Colonic mucosa (tissue), 4 donors: ENCODE data around the gene CATSPER4. TPM values are rescaled to one million over a fixed set of nuclear protein-coding genes. Genes with fewer than 3 reads are reported as not detected.

ENCODE experiments used
- DNase-seq: peaks from one replicate; pipeline ENCODE4 v3.0.0-alpha.2; 2020
- H3K27ac ChIP-seq: fragments of 200-600 bp; one replicate; pipeline ENCODE4 v1.8.0; 2021
- H3K27me3 ChIP-seq: fragments of 200-600 bp; one replicate; pipeline ENCODE4 v1.8.0; 2021
- H3K36me3 ChIP-seq: fragments of 200-600 bp; one replicate; pipeline ENCODE4 v1.8.0; 2021
- H3K4me1 ChIP-seq: fragments of 200-600 bp; one replicate; pipeline ENCODE4 v1.8.0; 2021; ENCODE audit warnings: mild to moderate bottlenecking
- H3K4me3 ChIP-seq: fragments of 200-600 bp; one replicate; pipeline ENCODE4 v1.8.0; 2021
- H3K9ac ChIP-seq, 2 donors: one replicate each; pipeline ENCODE4 v1.7.0; 2013; ENCODE audit warnings: control low read depth in 2 of 2, low read depth in 2 of 2, low read length in 2 of 2
- H3K9me3 ChIP-seq: fragments of 200-600 bp; one replicate; pipeline ENCODE4 v1.8.0; 2021
- intact Hi-C: fragments of 100-400 bp; cut with DNase I; formaldehyde crosslinking; loops from one replicate; pipeline ENCODE4 v1.14.1; 2022
- total RNA-seq, 2 donors: library from RNA; stranded (reverse); fragmentation: NEBNext Ultra II Directional in 1 of 2; extraction: Animal tissue kit (Norgen Biotek cat#: 25700) in 1 of 2; gene quantifications; one replicate each; pipeline ENCODE4 v1.2.1, GENCODE V29; 2021
- TF ChIP-seq, protein P1 (sequence below): fragments of 200-600 bp; IDR thresholded peaks from one replicate; pipeline ENCODE4 v1.8.0; 2022; ENCODE audit warnings: antibody characterized with exemption, mild to moderate bottlenecking
- donor health status: healthy.
- donor health status: DM: no; HTN: no; CAD: no.
- donor health status: DM: no; HTN: no; CAD: no.

The CATSPER4 gene
- total RNA-seq, 2 donors from 2014 or later = not detected

DNA sequence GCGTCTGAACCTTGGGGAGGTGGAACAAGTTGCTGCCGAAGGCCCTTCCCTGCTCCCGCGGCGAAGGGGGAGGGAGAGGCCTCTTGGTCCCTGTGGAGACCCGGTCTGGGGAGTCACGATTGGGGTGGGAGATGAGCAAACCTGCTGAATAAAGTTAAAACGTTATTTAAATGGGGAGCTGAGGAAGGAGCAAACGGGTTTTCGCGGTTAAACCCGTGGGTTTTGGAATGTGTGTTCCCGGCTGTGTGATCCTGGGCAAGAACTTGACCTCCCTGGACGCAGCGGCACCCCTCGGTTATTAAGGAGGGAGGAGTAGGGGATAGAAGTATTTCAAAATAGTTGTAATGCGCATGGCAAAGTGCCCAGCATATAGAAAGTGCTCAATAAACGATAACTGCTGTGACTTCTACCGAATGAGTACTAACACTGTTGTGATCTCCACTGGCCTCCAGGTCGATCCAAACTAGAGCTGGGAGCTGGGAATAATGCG is 28.1 kb upstream of the CATSPER4 start:
- Histone ChIP-seq H3K4me1 (peaks cover 6% of the 10 kb centered on the region), H3K27ac (no peak overlapping the region)
- intact Hi-C loops = loop anchor here (5.0 to 10.0 kb wide), 2 partner anchors 55 to 163 kb away; no protein-coding TSS in a partner anchor

DNA sequence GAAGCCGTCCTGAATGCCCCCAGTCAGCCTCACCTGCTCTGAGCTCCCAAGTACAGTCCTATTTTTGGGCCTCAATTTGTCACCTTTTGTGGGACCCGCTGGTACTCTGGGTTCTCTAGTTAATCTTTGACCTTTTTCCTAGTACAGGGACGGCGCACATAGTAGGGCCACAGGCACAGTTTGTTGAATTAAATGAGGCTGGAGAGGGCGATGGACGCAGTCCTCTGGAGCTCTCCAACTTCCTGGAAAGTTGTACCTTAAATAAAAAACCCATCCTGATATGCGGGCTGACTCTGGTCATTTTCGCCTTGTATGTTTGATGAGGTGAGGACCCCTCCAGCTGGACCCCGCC is 26.7 kb upstream of the CATSPER4 start:
- intact Hi-C loops = loop anchor here (5.0 to 10.0 kb wide), 2 partner anchors 56 to 161 kb away; no protein-coding TSS in a partner anchor
- H3K27me3 ChIP-seq = no peaks in the 10 kb centered on the region
- H3K4me1 ChIP-seq = peaks cover 6% of the 10 kb centered on the region
- peak overlapping the region; percentile 30 for H3K4me3 ChIP-seq
- H3K36me3 ChIP-seq = no peaks in the 10 kb centered on the region
- H3K9ac ChIP-seq = no peak overlapping the region
- no peak for DNase-seq
- H3K27ac ChIP-seq = no peak overlapping the region
- no peaks in the 10 kb centered on the region for H3K9me3 ChIP-seq
- TF ChIP-seq, protein P1, sequence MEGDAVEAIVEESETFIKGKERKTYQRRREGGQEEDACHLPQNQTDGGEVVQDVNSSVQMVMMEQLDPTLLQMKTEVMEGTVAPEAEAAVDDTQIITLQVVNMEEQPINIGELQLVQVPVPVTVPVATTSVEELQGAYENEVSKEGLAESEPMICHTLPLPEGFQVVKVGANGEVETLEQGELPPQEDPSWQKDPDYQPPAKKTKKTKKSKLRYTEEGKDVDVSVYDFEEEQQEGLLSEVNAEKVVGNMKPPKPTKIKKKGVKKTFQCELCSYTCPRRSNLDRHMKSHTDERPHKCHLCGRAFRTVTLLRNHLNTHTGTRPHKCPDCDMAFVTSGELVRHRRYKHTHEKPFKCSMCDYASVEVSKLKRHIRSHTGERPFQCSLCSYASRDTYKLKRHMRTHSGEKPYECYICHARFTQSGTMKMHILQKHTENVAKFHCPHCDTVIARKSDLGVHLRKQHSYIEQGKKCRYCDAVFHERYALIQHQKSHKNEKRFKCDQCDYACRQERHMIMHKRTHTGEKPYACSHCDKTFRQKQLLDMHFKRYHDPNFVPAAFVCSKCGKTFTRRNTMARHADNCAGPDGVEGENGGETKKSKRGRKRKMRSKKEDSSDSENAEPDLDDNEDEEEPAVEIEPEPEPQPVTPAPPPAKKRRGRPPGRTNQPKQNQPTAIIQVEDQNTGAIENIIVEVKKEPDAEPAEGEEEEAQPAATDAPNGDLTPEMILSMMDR = no peak

More for the DNA sequence above, 28.1 kb upstream of the CATSPER4 start:
- Histone ChIP-seq H3K9ac (no peak overlapping the region), H3K4me3 (peak overlapping the region; percentile 36), H3K9me3 (no peaks in the 10 kb centered on the region), H3K27me3 (no peaks in the 10 kb centered on the region), H3K36me3 (no peaks in the 10 kb centered on the region)
- DNase-seq = no peak
- TF ChIP-seq, protein P1 = no peak

DNA sequence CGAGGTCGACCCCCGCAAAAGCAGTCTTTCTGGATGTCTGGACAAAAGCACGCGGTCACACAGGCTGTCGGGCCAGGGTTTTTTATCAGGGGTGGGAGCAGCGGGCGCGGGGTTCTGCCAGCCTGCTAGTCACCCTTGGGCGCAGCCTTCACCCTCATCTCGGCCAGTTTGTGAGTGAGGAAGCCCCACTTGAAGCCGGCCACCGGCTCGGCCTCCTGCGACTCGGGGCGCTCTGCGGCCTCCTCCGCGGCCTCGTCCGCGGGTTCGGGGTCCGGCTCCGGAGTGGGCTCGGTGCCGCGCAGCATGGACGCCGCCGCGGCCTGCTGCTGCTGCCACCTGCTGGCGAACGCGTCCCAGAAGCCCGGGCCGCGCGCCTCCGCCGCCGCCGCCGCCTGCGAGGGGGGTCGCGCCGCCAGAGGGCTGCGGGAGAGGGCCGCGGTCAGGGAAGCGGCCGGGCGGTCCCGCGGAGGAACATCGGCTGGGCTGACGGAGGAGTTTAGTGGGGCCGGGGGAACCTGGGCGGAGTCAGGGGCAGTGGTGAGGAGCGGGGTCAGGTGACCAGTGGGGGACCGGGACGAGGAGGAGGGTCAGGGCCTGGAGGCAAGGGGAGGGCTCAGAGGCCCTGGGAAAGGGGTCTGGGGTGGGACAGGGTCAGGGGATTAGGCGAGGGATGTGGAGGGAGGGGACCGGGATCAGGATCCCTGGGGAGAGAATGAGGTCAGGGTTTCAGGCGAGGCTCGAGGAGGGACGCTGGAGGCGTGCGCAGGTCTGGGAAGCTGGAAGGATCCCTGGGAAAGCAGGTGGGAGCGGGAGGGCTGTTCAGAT is 26.2 kb upstream of the CATSPER4 start:
- peak overlapping the region; percentile 30 for H3K4me3 ChIP-seq
- no peaks in the 10 kb centered on the region for H3K9me3 ChIP-seq
- H3K9ac ChIP-seq = peak overlapping the region in 1 of 2 donors; percentile 76
- no peak for DNase-seq
- TF ChIP-seq, protein P1 = peak; percentile 33
- no peak overlapping the region for H3K27ac ChIP-seq
- peaks cover 6% of the 10 kb centered on the region for H3K4me1 ChIP-seq
- no peaks in the 10 kb centered on the region for H3K27me3 ChIP-seq
- intact Hi-C loops = loop anchor here (5.0 to 10.0 kb wide), 2 partner anchors 57 to 161 kb away; no protein-coding TSS in a partner anchor
- no peaks in the 10 kb centered on the region for H3K36me3 ChIP-seq

DNA sequence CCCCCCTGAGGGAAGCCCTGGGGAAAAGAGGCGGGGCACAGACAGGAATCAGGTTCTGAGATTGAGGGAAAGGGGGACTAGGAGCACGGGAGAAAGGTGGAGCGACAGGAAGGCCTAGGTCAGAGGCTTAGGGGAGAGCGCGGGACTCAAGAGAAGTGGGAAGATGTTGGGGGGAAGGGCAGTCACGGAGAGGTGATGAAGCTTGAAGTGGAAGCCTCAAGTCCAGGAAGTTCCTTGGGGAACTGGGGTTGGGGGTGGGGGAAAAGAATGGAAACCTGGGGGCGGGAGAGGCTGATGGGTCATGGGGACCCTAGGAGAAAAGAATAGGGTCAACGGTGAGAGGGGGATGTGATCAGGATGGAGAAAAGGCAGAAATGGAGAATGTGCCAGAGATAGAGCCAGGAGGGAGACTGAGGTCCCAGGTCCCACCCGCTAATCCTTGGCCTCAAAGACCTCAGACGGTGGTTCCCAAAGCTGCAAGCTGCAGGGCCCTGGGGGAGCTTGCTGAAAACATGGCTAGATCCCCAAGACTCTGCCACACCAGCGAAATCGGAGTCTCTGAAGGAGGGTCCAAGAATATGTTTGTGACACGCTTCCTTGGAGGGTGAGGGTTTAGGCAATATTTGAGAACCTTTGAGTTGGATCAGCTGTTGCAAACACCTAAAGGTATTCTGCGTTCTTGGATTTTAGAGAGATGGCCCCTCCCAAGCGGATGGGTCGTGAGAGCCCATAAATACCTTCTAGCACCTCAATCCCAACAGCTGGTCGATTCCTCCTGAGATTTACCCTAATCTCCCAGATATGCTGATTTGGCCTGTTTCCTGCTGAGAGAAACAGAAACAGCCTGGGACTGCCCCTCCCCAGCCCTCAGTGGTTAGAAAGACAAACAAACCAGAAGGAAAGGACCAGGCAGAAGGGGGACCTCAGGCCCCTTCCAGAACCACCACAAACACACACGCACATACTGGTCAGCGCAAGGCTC is 25.2 kb upstream of the CATSPER4 start:
- Histone ChIP-seq H3K4me3 (no peak overlapping the region), H3K36me3 (no peaks in the 10 kb centered on the region), H3K9ac (no peak overlapping the region), H3K27ac (no peak overlapping the region), H3K4me1 (peaks cover 6% of the 10 kb centered on the region), H3K27me3 (no peaks in the 10 kb centered on the region), H3K9me3 (no peaks in the 10 kb centered on the region)
- TF ChIP-seq, protein P1 = no peak
- DNase-seq = no peak
- intact Hi-C loops = loop anchor here (5.0 to 10.0 kb wide), 3 partner anchors 58 to 160 kb away; partner anchors contain the start of gene CEP85

DNA sequence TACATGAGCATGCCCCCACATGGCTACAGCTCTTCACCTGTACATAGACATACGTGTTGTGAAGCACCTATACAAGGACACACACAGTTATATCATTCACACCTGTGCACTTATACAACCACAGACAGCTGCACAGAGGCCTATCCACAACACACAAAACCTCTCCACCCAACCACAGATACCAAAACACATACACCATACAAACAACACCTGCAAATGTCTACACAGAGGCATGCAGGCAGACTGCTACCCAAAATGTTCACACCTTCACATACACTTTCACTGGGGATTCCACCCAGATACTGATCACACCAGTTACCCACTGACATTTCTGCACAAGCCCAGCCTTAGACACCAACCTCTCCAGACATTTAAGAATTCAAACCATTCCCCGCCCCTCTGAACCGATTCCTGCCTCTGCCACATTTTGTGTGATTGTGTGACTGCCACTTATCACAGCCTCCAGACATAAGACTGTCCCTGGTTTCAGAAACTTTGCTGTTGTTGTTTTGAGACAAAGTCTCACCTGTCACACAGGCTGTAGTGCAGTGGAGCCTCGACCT is 23.6 kb upstream of the CATSPER4 start:
- intact Hi-C loops = loop anchor here (5.0 to 10.0 kb wide), 2 partner anchors 66 to 158 kb away; partner anchors contain the start of gene CEP85
- Histone ChIP-seq H3K36me3 (no peaks in the 10 kb centered on the region), H3K4me1 (peaks cover 6% of the 10 kb centered on the region), H3K27ac (no peak overlapping the region), H3K27me3 (no peaks in the 10 kb centered on the region), H3K4me3 (no peak overlapping the region), H3K9ac (no peak overlapping the region), H3K9me3 (no peaks in the 10 kb centered on the region)
- DNase-seq = no peak
- TF ChIP-seq, protein P1 = no peak
